B cell (primary cell): ENCODE results near the gene CXCL10.

ENCODE experiments used
- CTCF ChIP-seq: fragments of 200-600 bp; IDR thresholded peaks from one replicate; pipeline ENCODE4 v1.8.0; 2022; ENCODE audit warnings: antibody characterized with exemption, mild to moderate bottlenecking
- EZH2 ChIP-seq: IDR thresholded peaks from 2 replicates; pipeline ENCODE4 v1.6.1; 2012; ENCODE audit warnings: borderline replicate concordance, low read depth, mild to moderate bottlenecking, moderate library complexity, low read length; ENCODE audit not compliant: insufficient read depth, poor library complexity, severe bottlenecking

DNA sequence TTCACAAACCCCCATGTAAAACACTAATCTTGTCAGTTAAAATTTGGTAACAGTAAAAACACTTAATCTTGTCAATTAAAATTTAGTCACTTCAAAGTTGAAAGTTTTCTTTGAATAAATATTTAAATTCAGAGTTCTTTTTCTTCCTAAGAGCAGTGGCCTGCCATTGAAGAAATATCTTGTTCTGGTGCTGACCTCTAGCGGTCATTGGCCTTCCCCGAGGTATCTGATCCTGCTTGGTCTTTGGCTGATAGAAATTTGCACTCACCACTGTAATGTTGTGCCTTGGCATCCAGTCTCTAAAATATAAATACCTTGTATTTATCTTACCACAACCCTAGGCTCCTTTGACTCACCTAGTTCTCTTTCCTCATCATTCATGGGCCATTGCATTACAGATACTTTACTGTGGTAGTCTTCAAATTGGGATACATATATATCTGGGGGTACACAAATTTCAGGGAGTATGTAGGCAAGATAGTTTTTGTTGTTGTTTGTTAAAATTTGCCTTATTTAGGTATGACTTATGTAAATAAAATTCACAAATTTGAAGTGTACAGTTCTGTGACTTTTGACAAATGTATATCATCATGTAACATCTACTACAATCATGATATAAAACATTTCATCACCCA is 44.5 kb upstream of the CXCL10 start:
- TF ChIP-seq EZH2, result no peak
- peak; percentile 94 for TF ChIP-seq CTCF
